ENCODE data around the gene SMIM34.
"Not testable (repeated sequence)": the region's sequence is repeated elsewhere in the genome, so short reads cannot be mapped to it uniquely, and the experiment has no call there.

SMIM34 gene

DNA sequence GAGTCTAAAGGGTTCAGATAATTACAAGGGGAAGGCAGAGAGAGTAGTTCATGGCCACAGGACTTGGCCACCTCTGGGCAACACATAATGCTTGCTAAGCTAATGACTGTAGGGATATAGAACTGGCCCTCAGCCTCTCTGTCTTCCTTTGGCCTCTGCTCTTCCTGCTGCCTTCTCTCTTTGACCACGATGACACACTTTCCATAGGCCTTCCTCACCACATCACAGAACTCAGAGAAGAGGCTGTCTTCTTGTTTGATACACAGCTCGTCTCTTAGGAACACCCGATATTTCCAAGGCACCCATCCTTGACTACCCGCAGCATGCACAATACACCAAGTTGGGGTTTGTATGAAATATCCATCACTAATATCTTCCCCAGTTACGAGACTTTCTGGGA, 23.2 kb downstream of the SMIM34 start:
- H3K36me3 Mint-ChIP-seq, H3K9me3 Mint-ChIP-seq, H3K27me3 Mint-ChIP-seq, ATAC-seq, H3K27ac Mint-ChIP-seq, H3K4me3 Mint-ChIP-seq, H3K4me1 Mint-ChIP-seq: not testable (repeated sequence)

- H3K27ac Mint-ChIP-seq, H3K4me1 Mint-ChIP-seq, H3K27me3 Mint-ChIP-seq, H3K4me3 Mint-ChIP-seq, H3K9me3 Mint-ChIP-seq, H3K36me3 Mint-ChIP-seq: not testable (repeated sequence)
- peak; percentile 95 for ATAC-seq
These were observed 39.9 kb downstream of the SMIM34 start for GRCh38 chr21:34383724-34384415.

GRCh38 chr21:34383138-34383537, 40.6 kb downstream of the SMIM34 start:
- H3K4me3 Mint-ChIP-seq, H3K27me3 Mint-ChIP-seq, ATAC-seq, H3K9me3 Mint-ChIP-seq, H3K36me3 Mint-ChIP-seq, H3K27ac Mint-ChIP-seq, H3K4me1 Mint-ChIP-seq: not testable (repeated sequence)

- H3K9me3 Mint-ChIP-seq, H3K27me3 Mint-ChIP-seq, H3K36me3 Mint-ChIP-seq, H3K4me1 Mint-ChIP-seq, H3K27ac Mint-ChIP-seq, H3K4me3 Mint-ChIP-seq: not testable (repeated sequence)
- ATAC-seq: peak; percentile 89
These were observed 48.2 kb downstream of the SMIM34 start for GRCh38 chr21:34375619-34375972.

- not testable (repeated sequence) for H3K4me1 Mint-ChIP-seq, H3K4me3 Mint-ChIP-seq, H3K27ac Mint-ChIP-seq, H3K27me3 Mint-ChIP-seq, H3K9me3 Mint-ChIP-seq, H3K36me3 Mint-ChIP-seq
- ATAC-seq: peak; percentile 96
These were observed 48.7 kb downstream of the SMIM34 start, which contains the start of gene SMIM11 for GRCh38 chr21:34374940-34375618. TSS of gene SMIM11 (plus strand) at chr21:34375507. CDS start at chr21:34379505, 3,998 bp downstream.

- H3K4me1 Mint-ChIP-seq, ATAC-seq, H3K27me3 Mint-ChIP-seq, H3K36me3 Mint-ChIP-seq, H3K4me3 Mint-ChIP-seq, H3K27ac Mint-ChIP-seq, H3K9me3 Mint-ChIP-seq: not testable (repeated sequence)
These were observed 49.3 kb downstream of the SMIM34 start for GRCh38 chr21:34374462-34374861.

DNA sequence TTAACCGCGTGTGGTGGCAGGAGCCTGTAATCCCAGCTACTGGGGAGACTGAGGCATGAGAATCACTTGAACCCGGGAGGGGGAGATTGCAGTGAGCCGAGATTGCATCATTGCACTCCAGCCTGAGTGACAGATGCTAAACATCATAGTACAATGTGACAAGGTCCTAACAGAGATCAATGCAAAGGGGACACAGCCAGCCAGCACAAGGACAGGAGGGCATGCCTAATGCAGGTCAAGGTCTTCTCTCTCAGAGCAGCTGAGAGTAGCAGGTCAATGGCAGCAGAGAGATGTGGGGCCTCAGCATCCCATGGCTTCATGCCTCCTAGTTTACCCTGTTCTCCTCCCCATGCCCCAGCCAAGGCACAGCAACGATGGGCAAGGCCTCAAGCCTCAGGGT, 51.4 kb downstream of the SMIM34 start:
- H3K27me3 Mint-ChIP-seq: peaks cover 10% of the 10 kb centered on the region
- H3K9me3 Mint-ChIP-seq: no peaks in the 10 kb centered on the region
- no peaks in the 10 kb centered on the region for H3K4me1 Mint-ChIP-seq
- no peaks in the 10 kb centered on the region for H3K36me3 Mint-ChIP-seq
- ATAC-seq: no peak
- H3K27ac Mint-ChIP-seq: no peak overlapping the region
- H3K4me3 Mint-ChIP-seq: no peak overlapping the region

DNA sequence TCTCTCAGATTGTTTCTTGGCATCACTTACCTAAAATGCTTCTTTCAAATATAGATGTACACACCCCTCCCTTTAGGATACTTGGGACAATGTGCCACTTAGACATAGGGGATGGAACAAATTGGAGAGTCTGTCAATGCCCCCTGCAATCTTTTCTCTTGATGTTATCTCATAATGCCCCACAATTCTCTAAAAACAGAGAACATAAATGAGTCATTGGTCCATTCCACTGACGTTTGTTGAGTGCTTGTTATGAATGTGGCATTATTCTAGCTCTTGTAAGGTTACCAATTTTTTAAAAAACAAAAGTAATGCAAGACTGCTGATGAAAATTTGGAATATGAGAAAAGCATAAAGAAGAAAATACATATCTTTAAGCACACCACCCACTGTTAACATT, 54.0 kb downstream of the SMIM34 start:
- Mint-ChIP-seq H3K9me3 (no peaks in the 10 kb centered on the region), H3K27ac (no peak overlapping the region), H3K36me3 (no peaks in the 10 kb centered on the region), H3K27me3 (peaks cover 10% of the 10 kb centered on the region), H3K4me1 (no peaks in the 10 kb centered on the region), H3K4me3 (no peak overlapping the region)
- no peak for ATAC-seq
